ENCODE measurements around the gene TDRD9.

DNA sequence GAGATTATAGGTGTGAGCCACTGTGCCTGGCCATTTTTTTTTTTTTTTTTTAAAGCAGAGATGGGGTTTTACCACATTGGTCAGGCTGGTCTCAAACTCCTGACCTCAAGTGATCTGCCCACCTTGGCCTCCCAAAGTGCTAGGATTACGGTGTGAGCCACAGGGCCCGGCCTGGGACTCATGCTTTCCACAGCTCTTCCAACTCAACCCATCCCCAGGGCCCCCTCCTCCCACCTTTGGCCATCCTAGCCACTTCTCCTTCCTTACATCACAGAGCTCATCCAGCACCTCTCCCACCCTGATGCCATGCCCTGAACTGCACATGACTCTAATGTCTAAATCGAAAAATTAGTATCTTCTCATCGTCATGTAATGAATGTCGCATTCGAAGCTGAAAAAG, 12.6 kb upstream of the TDRD9 start:
- no peak for TF ChIP-seq EZH2 (IDR thresholded peaks at IDR 0.05; ENCODE audit: borderline replicate concordance, low read length)
- TF ChIP-seq, protein P1, sequence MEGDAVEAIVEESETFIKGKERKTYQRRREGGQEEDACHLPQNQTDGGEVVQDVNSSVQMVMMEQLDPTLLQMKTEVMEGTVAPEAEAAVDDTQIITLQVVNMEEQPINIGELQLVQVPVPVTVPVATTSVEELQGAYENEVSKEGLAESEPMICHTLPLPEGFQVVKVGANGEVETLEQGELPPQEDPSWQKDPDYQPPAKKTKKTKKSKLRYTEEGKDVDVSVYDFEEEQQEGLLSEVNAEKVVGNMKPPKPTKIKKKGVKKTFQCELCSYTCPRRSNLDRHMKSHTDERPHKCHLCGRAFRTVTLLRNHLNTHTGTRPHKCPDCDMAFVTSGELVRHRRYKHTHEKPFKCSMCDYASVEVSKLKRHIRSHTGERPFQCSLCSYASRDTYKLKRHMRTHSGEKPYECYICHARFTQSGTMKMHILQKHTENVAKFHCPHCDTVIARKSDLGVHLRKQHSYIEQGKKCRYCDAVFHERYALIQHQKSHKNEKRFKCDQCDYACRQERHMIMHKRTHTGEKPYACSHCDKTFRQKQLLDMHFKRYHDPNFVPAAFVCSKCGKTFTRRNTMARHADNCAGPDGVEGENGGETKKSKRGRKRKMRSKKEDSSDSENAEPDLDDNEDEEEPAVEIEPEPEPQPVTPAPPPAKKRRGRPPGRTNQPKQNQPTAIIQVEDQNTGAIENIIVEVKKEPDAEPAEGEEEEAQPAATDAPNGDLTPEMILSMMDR (IDR thresholded peaks at IDR 0.05; ENCODE audit: low read length) = no peak
